Cardiac fibroblast (primary cell): ENCODE results near the gene KATNBL1.
A peak's percentile ranks its signal among the peaks of the same experiment; 100 is the strongest.

ENCODE experiments used
- DNase-seq, 2 donors: peaks; one replicate each; pipeline versions ENCODE4 v3.0.0 to v3.0.0-alpha.2; 2010; ENCODE audit warnings: low read depth in 2 of 2
- H3K4me3 ChIP-seq, 2 donors: replicated peaks in 1 of 2; 1 replicate in 1 of 2; 2 replicates in 1 of 2; pipeline ENCODE4 v1.5.1; 2011; ENCODE audit warnings: low read depth in 2 of 2, low read length in 2 of 2, mild to moderate bottlenecking in 2 of 2, moderate library complexity in 1 of 2
- TF ChIP-seq, protein P1 (sequence below): IDR thresholded peaks from one replicate; pipeline ENCODE4 v1.5.1; 2011; ENCODE audit warnings: low read depth, mild to moderate bottlenecking, low read length, inconsistent platforms

KATNBL1 gene

DNA sequence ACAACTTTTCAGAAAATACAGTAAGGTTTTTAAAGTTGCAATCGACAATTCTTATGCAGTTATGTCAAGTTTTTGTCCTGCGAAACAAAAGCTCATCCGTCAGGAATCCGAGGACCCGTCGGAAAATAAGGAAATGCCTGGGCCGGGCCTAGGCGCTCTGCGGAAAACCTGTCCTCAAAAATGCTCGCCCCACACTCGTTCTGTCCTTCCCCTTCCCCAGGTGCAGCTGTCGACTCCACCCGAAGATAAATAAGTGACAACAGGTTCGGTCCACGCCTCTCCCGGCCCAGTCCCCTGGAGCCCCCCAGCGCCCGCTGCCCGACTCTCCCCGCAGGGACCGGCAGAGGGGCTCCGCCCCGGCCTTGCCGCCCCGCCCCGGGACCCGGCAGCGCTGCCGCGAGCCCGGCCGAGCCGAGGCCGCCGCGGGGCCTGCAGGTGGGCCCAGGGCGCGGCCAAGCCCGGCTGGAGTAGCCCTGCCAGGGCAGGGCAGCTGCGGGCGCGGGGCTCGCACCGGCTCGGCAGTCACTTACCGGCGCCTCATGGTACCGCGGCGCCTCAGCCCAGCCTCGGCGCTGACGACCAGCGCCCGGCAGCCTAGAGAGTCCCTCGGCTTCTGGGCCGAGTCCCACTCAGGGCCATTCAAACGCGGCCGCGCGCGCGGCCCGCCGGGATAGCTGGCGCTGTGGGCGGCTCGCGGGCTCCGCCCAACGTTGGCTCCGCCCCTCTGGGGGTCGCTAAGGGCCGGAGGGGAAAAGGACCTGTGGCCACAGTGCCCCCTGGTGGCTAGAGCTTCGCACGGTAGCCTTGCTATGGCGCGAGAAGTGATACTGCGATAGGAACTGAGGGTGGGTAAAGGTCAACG is at the start of gene KATNBL1:
KATNBL1 (minus strand) TSS at position 676 of the 862 bp plus-strand sequence. CDS start 46,420 bp downstream, outside the sequence.
- DNase-seq, result peak; percentile 92 to 94
- H3K4me3 ChIP-seq, result peak within 1 kb of the TSS; percentile 62 to 79

GRCh38 chr15:34259566-34259965 is 49.7 kb upstream of the KATNBL1 start:
- TF ChIP-seq, protein P1, sequence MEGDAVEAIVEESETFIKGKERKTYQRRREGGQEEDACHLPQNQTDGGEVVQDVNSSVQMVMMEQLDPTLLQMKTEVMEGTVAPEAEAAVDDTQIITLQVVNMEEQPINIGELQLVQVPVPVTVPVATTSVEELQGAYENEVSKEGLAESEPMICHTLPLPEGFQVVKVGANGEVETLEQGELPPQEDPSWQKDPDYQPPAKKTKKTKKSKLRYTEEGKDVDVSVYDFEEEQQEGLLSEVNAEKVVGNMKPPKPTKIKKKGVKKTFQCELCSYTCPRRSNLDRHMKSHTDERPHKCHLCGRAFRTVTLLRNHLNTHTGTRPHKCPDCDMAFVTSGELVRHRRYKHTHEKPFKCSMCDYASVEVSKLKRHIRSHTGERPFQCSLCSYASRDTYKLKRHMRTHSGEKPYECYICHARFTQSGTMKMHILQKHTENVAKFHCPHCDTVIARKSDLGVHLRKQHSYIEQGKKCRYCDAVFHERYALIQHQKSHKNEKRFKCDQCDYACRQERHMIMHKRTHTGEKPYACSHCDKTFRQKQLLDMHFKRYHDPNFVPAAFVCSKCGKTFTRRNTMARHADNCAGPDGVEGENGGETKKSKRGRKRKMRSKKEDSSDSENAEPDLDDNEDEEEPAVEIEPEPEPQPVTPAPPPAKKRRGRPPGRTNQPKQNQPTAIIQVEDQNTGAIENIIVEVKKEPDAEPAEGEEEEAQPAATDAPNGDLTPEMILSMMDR, result no peak
- H3K4me3 ChIP-seq, result no peak overlapping the region
- DNase-seq, result peak in 1 of 2 donors; percentile 6

More for the DNA sequence above, at the start of gene KATNBL1:
- TF ChIP-seq, protein P1, result peak; percentile 88

- H3K4me3 ChIP-seq, result no peak overlapping the region
- TF ChIP-seq, protein P1, result no peak
- no peak for DNase-seq
These were observed 48.3 kb upstream of the KATNBL1 start for GRCh38 chr15:34258151-34258550.

DNA sequence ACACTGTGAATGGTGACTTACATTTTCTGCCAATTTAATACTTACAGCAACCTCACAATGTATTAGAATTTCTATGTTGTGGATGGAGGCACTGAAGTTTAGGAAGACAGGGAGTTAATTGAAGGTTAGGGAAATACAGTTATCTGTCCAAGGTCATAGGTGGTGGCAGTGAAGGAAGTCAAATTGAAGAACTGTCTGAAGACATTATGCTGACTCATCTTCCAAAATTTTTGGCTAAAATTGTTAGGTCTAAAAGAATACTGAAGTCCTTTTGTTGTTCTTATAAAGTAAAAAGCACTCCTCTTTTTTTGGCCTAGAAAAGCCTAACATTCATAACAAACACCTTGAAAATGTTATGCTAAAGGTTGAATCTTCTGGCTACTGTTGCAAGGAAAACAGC is 42.6 kb upstream of the KATNBL1 start:
- DNase-seq, result peak in 1 of 2 donors; percentile 6
- TF ChIP-seq, protein P1, result no peak
- no peak overlapping the region for H3K4me3 ChIP-seq

DNA sequence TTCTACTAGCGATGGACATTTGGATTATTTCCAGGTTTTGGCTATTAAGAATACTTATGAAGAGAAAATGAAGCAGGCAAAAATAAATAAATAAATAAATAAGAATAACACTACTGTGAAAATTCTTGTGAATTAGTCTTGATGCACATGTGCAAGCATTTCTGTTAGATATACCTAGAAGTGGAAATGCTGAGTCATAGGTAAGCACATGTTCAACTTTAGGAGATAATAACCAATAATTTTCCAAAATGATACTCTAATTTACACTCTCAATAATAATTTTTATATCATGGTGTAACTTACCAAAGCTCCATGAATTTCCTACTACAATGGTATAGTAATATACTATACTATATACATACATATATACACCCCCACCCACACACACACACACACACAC is 38.3 kb upstream of the KATNBL1 start:
- DNase-seq, result no peak
- H3K4me3 ChIP-seq, result no peak overlapping the region
- TF ChIP-seq, protein P1, result no peak

- TF ChIP-seq, protein P1, result no peak
- DNase-seq, result no peak
- no peak overlapping the region for H3K4me3 ChIP-seq
These were observed 36.5 kb upstream of the KATNBL1 start for GRCh38 chr15:34246276-34246976.
